A549 treated with RU486 at 1 μM for 4 hours (cell line): ENCODE measurements around the gene SLC22A9. TPM values are rescaled to one million over a fixed set of nuclear protein-coding genes. Genes with fewer than 3 reads are reported as not detected.

Experiments
- total RNA-seq: library from RNA; stranded (reverse); fragments of 200-300 nt; extraction: Qiagen RNA extraction; gene quantifications from 5 replicates; pipeline ENCODE4 v1.2.3, GENCODE V29; 2022; ENCODE audit warnings: low read depth

Gene SLC22A9
- total RNA-seq, result not detected in 5 replicates

DNA sequence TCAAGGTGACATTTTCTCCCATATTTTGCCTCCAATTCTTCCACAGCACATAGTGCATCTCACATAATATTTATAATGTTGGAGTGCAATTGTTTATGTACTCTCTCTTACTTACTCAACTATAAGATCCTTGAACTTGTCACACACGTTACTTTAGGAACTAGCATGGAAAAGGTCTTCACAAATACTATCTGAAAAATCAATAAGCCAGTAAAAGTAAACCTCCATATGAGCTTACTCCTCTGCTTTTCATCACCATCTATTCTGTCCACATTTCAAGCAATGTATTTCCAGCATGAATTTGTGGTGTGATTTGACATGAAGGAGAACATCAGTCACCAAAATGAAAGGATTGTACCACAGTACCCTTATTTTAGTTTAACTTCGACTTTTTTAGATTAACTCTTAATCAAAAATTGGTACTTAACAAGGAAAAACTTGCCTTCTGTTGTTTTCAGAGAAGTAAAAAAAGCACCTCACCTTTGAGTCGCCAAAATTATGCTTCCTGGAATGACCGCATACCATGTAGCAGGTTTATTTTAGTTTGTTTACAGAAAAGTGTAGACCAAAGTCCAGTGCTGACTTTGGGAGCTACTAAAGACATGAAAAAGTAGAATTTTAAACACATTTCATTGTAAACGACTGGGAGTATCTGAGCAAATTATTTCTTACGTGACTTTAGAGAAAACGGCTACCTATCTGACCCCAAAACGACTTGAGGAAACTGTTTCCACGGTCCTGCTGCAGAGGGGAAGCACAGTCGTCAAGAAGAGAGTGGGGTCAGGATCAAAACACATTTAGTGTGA lies at the start of gene SLC22A9:
TSS of gene SLC22A9 (plus strand) at position 621 of the 806 bp plus-strand sequence. CDS start 272 bp downstream, outside the sequence.

Other genes with a start within 250 kb of the SLC22A9 start
- not detected in 5 replicates for gene SLC22A24, start 225.6 kb upstream of the SLC22A9 start, total RNA-seq
- gene SLC22A25, start 126.2 kb upstream of the SLC22A9 start, total RNA-seq, result not detected in 5 replicates
- not detected in 5 replicates for gene PLAAT5, start 121.4 kb downstream of the SLC22A9 start, total RNA-seq
- not detected in 5 replicates for gene LGALS12, start 136.3 kb downstream of the SLC22A9 start, total RNA-seq
- 1.5 to 3.3 TPM (median 1.8 TPM) in 5 replicates for gene PLAAT4, start 167.0 kb downstream of the SLC22A9 start, total RNA-seq
- 0.23 to 0.27 TPM in 2 of 5 replicates, not detected in the others for gene PLAAT2, start 193.6 kb downstream of the SLC22A9 start, total RNA-seq
- gene PLAAT3, start 244.6 kb downstream of the SLC22A9 start, total RNA-seq, result 46.0 to 67.6 TPM (median 55.4 TPM) in 5 replicates